ENCODE measurements around the gene RASAL3.
A peak's percentile ranks its signal among the peaks of the same experiment; 100 is the strongest.

The RASAL3 gene

GRCh38 chr19:15432629-15433518 is 31.5 kb downstream of the RASAL3 start:
- in situ Hi-C loops (cut with MboI; ENCODE audit: low pct_unique_long_range_greater_than_20kb, low sequenced_read_pairs, unreplicated experiment), result no loop called here
- no peak for TF ChIP-seq CTCF (IDR thresholded peaks at IDR 0.05; ENCODE audit: extremely low read depth, insufficient read depth, missing control alignments)
- DNase-seq (ENCODE audit: low spot score), result peak; percentile 100

GRCh38 chr19:15432018-15432494 is 32.3 kb downstream of the RASAL3 start:
- no peak for TF ChIP-seq CTCF (IDR thresholded peaks at IDR 0.05; ENCODE audit: extremely low read depth, insufficient read depth, missing control alignments)
- DNase-seq (ENCODE audit: low spot score), result peak; percentile 73
- in situ Hi-C loops (cut with MboI; ENCODE audit: low pct_unique_long_range_greater_than_20kb, low sequenced_read_pairs, unreplicated experiment), result no loop called here

- in situ Hi-C loops (cut with MboI; ENCODE audit: low pct_unique_long_range_greater_than_20kb, low sequenced_read_pairs, unreplicated experiment), result no loop called here
- no peak for DNase-seq (ENCODE audit: low spot score)
- TF ChIP-seq CTCF (IDR thresholded peaks at IDR 0.05; ENCODE audit: extremely low read depth, insufficient read depth, missing control alignments), result no peak
Observed at GRCh38 chr19:15431396-15432017, 32.8 kb downstream of the RASAL3 start.

DNA sequence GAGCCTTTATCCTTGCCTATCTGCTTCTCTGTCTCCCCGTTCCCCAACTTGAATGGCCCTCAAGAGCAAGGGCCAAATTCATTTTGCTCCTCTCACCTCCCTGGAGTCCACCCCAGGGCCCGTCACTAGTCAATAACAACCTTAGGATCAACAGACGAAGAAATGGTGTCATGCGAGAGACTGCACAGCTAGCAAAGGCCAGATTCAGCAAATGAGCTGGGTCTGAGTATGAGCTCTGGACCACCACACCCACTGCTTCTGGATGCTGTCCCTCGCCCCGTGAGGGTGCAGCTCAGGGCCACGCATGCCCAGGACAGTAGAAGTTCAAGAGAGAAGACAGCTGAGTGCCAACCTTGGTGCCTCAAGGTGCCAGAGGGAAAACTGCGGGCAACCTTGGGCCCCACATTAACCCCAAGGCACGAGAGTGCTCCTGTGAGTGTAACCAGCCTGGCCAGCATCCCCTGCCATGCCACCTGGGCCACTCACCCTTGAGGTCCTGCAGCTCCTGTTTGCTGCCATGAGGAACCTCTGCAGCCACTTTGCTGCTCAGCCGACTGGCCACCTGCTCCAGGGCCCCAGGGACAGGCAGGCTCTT is 33.7 kb downstream of the RASAL3 start:
- DNase-seq (ENCODE audit: low spot score), result no peak
- no peak for TF ChIP-seq CTCF (IDR thresholded peaks at IDR 0.05; ENCODE audit: extremely low read depth, insufficient read depth, missing control alignments)
- in situ Hi-C loops (cut with MboI; ENCODE audit: low pct_unique_long_range_greater_than_20kb, low sequenced_read_pairs, unreplicated experiment), result no loop called here

GRCh38 chr19:15429825-15430467 is 34.4 kb downstream of the RASAL3 start:
- TF ChIP-seq CTCF (IDR thresholded peaks at IDR 0.05; ENCODE audit: extremely low read depth, insufficient read depth, missing control alignments), result no peak
- in situ Hi-C loops (cut with MboI; ENCODE audit: low pct_unique_long_range_greater_than_20kb, low sequenced_read_pairs, unreplicated experiment), result loop anchor here (10.0 kb wide), 1 partner anchor 125 kb away; no protein-coding TSS in a partner anchor
- no peak for DNase-seq (ENCODE audit: low spot score)
